Measurements from ENCODE around the gene SVEP1.
"Not testable (repeated sequence)": the region's sequence is repeated elsewhere in the genome, so short reads cannot be mapped to it uniquely, and the experiment has no call there.

The SVEP1 gene

DNA sequence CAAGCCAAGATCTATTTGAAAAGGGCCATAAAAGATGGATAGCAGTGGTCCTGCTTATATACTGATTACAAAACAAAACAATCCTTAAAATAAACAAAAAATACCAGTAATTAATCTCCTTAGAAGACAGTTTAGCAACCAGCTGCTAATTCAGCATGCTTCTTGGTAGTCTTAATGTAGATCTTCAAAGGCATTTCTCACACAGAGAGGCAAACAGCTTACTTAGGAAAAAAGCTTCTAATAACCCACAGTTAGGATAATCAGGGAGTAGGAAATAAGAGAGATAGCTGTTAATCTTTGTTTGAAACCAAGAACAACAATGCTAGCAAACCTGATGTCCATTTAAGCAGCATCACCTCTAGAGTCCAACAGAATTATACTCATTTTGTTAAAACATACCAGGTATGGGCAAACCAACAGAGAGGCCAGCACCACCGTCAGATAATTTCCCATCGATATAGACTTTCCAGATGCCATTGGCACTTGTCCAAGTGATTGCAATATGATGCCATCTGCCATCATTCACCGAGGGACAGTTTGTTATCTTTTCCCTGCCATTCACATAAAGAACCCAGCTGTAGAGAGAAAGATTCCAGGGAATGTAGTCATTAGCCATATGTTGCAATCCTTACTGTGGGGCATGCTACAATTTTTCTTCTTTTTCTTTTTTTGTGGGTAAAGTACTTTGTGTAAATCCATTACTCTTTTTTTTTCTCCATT lies 136.2 kb downstream of the SVEP1 start:
- no peak for DNase-seq

- no peak for DNase-seq
Observed at GRCh38 chr9:110440796-110441195, 138.7 kb downstream of the SVEP1 start.

GRCh38 chr9:110440172-110440571 lies 139.4 kb downstream of the SVEP1 start:
- no peak for DNase-seq

GRCh38 chr9:110432253-110432652 lies 147.3 kb downstream of the SVEP1 start:
- DNase-seq = no peak

DNA sequence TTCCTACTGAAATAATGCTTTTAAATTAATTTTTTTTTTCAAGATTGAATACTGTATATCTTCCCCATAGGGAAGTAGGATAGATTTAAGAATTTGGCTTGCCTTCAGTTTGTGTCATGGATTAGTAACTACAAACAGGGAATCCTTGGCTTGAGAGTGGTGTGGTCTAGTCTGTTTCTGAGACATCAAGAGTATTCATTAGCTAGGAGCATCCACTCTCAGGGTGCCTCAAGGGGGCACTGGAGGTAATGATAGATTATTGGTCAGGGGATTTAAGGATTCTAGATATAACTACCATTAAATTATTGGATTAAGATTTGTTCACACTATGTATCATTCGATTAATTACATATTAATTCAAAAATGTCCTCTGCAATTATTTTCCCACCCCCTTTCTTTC lies 150.1 kb downstream of the SVEP1 start:
- no peak for DNase-seq

GRCh38 chr9:110427497-110428104 lies 151.9 kb downstream of the SVEP1 start:
- no peak for DNase-seq

DNA sequence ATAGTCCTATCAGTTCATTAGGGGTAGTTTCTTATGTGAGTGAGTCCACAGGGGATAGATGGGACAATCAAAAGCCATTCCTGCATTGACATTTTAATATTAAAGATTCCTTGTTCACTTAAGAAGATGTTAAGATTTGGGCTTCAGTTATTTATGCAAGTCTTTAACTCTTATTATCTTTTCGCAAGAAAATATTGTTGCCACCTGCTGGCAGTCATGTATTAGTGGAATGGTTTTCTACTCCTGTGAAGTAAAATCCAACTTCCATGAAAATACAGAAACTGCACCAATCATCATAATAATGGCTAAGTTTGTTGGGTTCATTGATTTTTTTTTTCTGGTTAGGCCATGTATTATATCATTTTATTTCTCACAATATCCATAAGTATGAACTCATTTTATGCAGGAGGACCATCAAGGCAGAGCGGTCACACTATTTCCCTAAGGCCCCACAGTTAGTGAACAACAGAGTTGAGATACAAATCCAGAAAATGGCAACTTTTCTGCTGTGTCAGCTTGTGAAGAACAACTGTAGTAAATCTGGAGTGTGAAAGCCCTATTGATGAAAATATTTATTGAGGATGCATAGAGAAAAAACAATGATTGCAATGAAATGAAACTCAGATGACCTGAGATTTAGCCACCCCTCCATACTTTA lies 153.4 kb downstream of the SVEP1 start:
- no peak for DNase-seq

- no peak for DNase-seq
Observed at GRCh38 chr9:110414471-110414870, 165.1 kb downstream of the SVEP1 start.

DNA sequence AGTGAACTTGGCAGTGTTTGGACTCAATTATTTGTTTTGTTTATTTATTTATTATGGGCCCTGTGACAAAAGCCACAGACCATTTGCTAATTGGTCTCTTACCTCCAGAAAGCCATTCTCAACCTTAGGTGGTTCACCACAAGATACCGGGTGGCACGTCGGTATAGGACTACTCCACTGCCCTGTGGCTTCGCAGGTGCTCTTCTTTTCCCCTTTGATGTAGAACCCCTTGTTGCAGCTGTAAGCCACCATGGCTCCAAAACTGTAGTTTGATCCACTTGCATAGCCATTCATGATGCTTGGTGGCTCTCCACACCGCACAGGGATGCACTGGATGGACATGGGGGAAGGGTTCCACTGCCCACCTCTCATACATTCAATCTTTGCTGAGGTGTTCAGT lies 168.6 kb downstream of the SVEP1 start:
- DNase-seq = no peak

DNA sequence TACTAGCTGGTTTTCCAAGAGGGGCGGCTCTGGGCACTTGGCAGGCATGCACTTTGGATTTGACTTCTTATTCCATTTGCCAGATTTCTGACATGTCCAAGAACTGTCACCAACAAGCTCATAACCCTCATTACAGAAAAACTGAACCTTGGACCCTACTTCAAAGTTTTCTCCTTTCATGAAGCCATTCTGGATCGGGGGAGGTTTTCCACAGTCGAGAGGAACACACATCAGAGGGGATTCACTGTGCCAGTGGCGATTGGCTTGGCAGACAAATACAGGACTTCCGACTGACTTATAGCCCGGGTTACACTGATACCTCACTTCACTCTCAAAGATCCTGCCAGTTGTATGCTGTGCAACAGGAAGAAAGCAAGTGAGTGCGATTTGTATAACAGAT lies 170.9 kb downstream of the SVEP1 start:
- no peak for DNase-seq

DNA sequence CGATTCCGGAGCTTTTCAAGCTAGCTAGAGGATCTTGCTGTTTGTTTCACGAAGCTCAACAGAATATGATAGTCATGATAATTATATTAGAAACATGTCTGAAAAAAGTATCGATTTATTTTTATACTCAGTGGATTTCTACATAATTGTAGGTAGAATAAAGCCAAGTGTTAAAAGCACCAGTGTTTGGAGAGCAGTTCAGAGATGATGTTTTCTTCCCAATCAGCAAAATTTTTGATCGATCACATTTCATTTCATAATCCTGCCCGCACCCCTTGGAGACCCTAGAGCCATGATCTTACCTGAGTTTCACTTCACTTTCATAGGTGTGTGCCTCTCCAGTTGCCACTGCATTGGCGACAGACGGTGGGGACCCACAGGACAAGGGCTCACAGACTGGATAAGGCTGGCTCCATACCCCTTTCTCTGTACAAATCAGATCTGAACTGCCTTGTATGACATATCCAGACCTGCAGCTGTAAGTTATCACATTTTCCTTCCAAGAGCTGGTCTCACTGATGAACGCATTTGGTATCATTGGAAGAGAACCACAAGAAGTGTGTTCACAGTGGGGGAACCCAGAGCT lies 173.6 kb downstream of the SVEP1 start:
- DNase-seq = no peak

DNA sequence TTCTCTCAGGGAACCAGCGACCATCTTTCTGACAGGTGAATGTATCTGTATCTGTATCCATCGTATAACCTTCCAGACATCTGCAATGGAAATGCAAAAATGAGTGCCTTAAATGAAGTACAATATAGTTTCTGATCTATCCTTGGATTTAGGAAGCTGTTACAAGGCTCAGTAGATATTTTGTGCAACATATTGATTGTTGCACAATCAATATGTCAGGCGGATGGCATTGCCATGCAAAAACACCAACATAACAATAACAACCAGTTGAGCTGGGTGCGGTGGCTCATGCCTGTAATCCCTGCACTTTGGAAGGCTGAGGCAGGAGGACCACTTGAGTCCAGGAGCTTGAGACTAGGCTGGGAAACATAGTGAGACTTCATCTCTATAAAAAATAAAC lies 175.1 kb downstream of the SVEP1 start:
- no peak for DNase-seq

GRCh38 chr9:110399983-110400382 lies 179.6 kb downstream of the SVEP1 start:
- no peak for DNase-seq

DNA sequence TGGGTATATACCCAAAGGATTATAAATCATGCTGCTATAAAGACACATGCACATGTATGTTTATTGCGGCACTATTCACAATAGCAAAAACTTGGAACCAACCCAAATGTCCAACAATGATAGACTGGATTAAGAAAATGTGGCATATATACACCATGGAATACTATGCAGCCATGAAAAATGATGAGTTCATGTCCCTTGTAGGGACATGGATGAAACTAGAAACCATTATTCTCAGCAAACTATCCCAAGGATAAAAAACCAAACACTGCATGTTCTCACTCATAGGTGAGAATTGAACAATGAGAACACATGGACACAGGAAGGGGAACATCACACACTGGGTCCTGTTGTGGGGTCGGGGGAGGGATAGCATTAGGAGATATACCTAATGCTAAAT lies 180.5 kb downstream of the SVEP1 start:
- DNase-seq = not testable (repeated sequence)

- no peak for DNase-seq
Observed at GRCh38 chr9:110391826-110392485, 187.6 kb downstream of the SVEP1 start.

DNA sequence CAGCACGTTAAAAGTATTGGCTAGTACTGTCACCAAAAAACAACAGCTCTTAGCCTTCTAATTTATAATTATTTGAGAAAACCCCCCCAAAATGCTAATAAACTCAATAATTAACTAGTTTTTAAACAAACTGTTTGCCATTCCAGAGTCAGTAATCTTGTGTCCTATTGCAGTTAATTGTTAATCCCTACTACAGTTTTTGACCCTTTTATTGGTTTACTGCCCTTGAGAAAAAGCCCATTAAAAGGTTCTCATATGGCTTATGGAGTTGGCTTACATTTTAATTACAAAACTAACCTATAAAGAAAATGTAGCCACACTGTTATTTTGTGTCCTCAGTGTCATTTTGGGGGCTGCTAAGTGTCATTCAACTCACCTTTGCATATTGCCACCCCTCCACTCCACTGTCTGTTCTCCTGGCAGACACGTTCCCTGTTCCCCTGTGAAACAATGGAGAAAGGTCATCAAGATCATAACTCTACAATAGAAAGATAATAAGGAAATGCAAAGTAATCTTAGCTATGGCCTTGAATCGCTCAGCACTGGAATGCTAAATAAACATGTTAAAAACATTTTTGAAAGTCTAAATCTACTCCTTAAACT lies 190.3 kb downstream of the SVEP1 start:
- DNase-seq = no peak

- DNase-seq = no peak
Observed at GRCh38 chr9:110383491-110383890, 196.1 kb downstream of the SVEP1 start.

- DNase-seq = no peak
Observed at GRCh38 chr9:110382731-110383130, 196.8 kb downstream of the SVEP1 start.

- DNase-seq = no peak
Observed at GRCh38 chr9:110371411-110372007, 208.0 kb downstream of the SVEP1 start.

DNA sequence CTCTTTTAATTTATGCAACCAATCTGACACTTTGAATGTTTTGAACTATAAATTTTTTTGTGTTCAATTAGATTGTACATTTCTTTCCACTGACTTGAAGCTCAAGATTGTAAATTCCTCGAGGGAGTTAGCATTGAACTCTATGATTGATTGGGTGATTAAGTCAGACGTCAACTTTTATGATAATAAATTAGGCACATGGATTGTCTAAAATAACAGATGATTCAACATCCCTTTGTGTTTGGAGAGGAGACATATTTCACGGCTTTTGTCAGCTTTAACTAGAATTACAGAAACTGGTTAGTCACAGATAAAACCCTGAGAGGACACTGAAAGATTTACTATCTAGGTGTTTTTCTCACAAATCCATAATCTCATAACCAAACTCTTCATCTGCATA lies 209.2 kb downstream of the SVEP1 start:
- no peak for DNase-seq

GRCh38 chr9:110364451-110364850 lies 215.1 kb downstream of the SVEP1 start:
- no peak for DNase-seq

GRCh38 chr9:110358992-110359391 lies 220.5 kb downstream of the SVEP1 start:
- DNase-seq = not testable (repeated sequence)

DNA sequence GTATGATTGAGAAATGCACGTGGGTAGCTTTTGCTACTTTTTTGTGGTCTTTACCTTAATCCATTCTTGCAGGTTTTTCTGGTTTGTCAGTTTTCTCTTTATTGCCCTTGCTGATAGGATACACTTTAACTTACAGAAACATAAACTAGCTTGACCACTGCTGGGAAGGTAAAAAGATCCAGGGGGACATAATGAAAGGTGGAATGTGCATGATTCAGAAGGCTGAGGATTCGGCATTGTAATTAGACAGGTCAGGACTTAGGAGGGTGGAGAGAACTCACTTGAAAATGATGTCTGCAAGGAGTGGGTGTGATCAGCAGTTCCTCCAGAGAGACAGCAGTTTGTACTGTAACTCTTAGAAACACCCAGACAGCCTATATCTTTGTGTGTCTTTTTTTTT lies 222.0 kb downstream of the SVEP1 start:
- DNase-seq = no peak

Measured in activated naive CD4-positive, alpha-beta T cell treated with Interleukin-2 at 50 U/mL for 16 hours (primary cell).